Neural progenitor cell (in vitro differentiated cells): ENCODE measurements around the gene MT1X.

Experiments
- CTCF ChIP-seq: fragments of 200-600 bp; sonication (generic); IDR thresholded peaks from 2 replicates; pipeline ENCODE4 v1.5.1; 2017; ENCODE audit warnings: antibody characterized with exemption, mild to moderate bottlenecking
- EZH2 ChIP-seq: fragments of 200-600 bp; sonication (generic); IDR thresholded peaks from 2 replicates; pipeline ENCODE4 v1.6.1; 2017; ENCODE audit warnings: antibody characterized with exemption, mild to moderate bottlenecking, moderate library complexity
- EZH2phosphoT487 ChIP-seq: fragments of 200-600 bp; sonication (generic); IDR thresholded peaks from 2 replicates; pipeline ENCODE4 v1.6.1; 2017; ENCODE audit warnings: antibody characterized with exemption

GRCh38 chr16:56677474-56677873 is 4.8 kb upstream of the MT1X start:
- TF ChIP-seq CTCF, result no peak
- TF ChIP-seq EZH2, result no peak
- no peak for TF ChIP-seq EZH2phosphoT487
